Amniotic stem cell (primary cell): Measurements from ENCODE around the gene DPYSL5.
"Not testable (repeated sequence)": the region's sequence is repeated elsewhere in the genome, so short reads cannot be mapped to it uniquely, and the experiment has no call there.

Source experiments
- DNase-seq: peaks from one replicate; lab custom pipeline; 2025; lab: John Stamatoyannopoulos, UW

The DPYSL5 gene, protein sequence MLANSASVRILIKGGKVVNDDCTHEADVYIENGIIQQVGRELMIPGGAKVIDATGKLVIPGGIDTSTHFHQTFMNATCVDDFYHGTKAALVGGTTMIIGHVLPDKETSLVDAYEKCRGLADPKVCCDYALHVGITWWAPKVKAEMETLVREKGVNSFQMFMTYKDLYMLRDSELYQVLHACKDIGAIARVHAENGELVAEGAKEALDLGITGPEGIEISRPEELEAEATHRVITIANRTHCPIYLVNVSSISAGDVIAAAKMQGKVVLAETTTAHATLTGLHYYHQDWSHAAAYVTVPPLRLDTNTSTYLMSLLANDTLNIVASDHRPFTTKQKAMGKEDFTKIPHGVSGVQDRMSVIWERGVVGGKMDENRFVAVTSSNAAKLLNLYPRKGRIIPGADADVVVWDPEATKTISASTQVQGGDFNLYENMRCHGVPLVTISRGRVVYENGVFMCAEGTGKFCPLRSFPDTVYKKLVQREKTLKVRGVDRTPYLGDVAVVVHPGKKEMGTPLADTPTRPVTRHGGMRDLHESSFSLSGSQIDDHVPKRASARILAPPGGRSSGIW

GRCh38 chr2:26847655-26848335 lies at the start of gene DPYSL5:
TSS of gene DPYSL5 (plus strand) at chr2:26848132. CDS start at chr2:26898500, 50,368 bp downstream.
- no peak for DNase-seq

DNA sequence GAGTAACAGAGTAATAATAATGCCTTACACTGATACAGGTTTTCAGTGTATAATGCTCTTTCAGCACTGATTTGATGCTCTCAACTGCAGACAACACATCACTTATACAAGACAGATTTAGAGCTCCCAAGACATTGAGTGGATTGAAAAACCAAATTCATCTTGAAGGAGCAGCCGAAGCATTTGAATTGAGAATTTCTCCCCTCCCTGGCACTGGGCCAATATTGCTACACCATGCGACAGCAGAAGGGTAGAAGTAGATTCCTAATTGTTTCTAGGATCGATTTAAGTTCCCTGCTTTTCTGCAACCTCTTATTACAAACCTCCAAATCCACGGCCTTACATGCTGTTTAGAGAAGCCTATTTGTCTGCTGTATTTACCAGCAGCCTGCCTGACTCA lies 46.6 kb upstream of the DPYSL5 start:
- no peak for DNase-seq

DNA sequence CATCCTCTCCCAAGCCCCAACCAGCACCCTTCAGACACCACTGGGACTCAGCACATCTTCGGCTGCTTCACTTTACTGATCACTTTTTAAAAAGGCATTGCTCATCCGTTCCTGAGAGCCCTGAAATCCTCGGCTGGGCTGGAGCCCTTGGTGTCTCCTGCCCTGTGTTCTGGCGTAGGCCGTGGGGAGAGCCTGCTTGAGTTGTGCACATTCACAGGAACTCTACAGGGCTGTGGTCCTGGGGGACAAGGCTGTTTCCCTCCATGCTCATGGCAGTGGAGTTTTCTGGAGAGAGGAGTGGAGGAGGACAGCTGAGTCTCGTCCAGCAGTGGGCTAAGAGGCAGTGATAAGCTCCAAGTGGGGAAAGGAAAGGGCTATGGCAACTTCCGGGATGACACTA lies 46.1 kb upstream of the DPYSL5 start:
- DNase-seq = no peak

- DNase-seq = no peak
Observed at GRCh38 chr2:26805241-26805676, 42.7 kb upstream of the DPYSL5 start.

DNA sequence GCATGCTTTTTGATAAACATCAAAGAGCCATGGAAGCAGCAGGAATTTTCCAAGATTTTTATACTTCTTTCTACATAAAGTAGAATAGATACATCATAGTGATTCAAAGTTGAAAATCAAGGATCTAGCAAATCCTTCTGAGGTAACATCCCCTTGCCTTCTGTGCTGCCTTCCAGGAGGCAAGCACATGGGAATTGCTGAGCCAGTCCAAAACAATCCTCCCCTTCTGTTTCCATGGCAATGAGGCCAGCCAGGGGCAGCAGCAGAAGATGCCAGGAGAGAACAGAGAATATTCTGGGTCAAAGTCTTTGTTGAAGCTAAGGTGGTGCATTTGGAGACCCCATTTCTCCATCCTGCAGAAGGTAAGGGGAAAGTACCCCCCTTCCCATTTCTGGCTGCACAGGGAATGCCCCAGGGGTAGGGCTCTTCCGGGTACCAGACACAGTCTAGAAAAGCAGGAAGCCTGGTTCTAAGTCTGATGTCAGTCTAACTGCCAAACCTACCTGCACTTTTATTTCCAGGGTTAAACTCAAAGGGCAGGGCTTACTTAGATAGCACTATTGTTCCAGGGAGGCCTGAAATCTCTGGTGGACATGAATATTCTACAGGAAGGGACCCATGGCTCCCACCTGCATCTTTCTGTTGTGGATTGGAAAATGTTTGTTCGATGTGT lies 40.0 kb upstream of the DPYSL5 start:
- DNase-seq = no peak

DNA sequence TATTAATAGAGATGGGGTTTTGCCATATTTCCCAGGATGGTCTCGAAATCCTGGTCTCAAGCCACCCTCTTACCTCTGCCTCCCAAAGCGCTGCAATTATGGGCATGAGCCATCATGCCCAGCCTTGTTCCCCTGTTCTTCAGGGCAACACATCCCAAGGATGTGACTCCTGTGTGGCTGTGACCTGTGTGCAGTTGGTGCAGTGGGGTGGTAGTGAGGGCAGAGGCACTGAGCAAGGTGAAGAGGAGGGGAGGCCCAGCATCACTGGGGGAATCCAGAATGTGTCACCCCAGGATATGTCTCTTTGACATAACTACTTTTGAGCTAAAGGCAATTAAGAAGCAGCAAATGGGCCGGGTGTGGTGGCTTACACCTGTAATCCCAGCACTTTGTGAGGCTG lies 38.7 kb upstream of the DPYSL5 start:
- no peak for DNase-seq

GRCh38 chr2:26809876-26810577 lies 37.9 kb upstream of the DPYSL5 start:
- DNase-seq = no peak

DNA sequence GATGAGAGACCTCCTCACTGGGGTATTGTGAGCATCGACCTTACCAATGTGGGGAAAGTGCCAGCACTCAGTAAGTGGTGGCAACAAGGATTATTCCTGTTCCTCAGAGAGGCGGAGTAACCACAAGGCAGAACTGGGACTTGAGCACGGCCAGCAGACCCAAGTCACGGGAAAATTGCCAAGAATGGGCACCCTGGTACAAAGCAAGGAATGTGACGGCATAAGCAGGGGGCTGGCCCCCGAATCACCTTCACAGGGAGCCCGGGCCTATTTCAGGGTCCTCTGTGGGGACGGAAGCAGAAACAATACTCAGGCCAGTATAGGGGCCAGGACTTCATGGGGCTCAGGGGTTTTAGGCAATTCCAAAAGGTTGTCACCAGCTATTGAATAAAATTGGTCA lies 36.7 kb upstream of the DPYSL5 start:
- DNase-seq = no peak

DNA sequence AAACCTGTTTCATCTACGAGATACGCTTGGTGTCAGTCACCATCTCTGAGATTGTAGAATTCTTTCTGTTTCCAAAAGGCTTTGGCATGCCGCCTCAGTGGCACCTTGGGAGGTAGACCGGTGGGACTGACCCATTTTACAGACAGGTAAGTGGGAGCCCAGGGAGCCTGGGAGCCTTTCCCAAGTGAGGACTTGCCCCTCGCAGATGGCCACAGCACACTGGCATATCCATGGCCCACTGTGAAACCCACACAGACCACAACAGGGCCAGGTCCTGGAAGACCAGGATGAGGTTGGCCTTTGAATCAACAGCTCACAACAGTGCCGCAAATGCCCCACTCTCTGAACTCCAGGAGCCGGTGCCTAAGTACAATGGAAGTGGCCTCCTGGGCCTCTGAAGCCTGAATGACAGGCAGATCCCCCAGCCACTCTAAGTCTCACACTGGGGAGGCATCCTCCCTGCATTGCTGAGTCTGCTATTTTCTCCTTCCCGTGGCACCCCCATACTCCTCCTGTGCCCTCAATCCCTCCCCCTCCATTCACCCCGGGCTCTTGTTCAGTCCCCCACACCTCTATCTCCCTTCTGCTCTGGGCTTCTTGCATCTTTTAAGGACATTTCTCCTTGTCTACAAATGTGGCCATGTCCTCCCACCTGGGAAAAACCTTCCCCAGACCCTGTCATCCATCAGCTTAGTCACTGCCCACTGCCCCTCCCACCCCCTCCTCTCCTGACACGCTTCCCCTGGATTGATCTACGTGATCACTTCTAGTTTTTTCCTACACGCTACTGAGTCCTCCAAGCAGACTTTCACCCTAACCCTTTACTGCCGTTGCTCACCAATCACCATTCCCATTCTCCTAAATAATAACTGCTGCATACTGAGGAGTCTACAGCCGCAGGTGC lies 35.9 kb upstream of the DPYSL5 start:
- DNase-seq = no peak

DNA sequence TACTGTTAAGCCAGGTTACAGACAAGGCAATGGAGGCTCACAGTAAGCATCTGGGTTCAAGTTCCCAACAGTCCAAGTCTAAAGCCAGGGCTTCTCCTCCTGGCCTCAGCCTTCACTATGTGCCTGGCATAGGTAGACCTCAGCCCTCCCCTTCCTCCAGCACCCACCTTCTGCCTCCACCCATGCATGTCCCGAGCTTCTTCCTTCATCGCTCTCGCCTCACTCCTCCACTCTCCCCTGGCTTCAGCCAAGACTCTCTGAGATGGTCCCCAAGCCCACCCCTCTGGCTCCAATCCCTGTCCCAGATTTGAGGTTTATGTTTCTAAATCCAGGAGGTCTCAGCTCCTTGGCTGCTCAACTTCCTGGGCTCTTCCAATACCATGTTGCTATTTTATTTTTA lies 35.2 kb upstream of the DPYSL5 start:
- DNase-seq = no peak

GRCh38 chr2:26814072-26814765 lies 33.7 kb upstream of the DPYSL5 start:
- not testable (repeated sequence) for DNase-seq

DNA sequence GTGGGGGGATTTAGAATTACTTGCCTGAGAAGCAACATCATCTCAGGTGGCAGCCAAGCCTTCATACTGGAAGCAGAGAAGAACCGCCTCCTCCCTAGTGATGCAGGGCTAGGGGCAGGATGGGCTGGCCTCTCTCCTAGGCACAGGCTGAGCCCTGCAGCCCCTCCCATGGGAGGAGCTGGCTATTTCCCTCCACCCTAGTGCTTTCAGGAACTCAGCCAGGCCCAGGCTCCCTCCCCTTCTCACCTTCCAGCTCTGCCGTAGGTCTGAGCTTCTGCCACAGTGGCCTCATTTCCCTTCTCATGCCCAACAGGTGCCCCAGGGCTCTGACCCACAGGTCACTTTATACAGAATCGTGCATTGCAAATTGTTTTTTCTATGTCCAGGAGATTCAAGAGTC lies 31.0 kb upstream of the DPYSL5 start:
- no peak for DNase-seq

DNA sequence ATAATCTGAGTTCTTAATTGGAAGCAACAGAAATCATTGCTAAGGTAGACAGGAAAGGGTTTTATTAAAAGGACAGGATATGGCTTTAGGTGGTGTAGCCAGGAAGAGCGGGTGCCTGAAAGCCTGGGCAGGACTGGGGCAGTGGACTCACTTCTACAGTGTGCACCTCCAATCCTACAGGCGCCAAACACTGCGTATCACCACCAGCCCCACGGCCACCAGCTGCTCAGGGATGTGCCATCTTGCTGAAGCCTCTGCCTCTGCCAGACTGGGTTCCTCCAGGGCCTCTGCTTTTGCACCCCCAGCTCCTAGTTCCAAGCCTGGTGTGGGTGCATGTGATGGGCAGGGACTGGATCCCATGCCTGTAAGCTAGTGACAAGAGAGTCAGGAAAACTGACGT lies 29.7 kb upstream of the DPYSL5 start:
- DNase-seq = no peak

DNA sequence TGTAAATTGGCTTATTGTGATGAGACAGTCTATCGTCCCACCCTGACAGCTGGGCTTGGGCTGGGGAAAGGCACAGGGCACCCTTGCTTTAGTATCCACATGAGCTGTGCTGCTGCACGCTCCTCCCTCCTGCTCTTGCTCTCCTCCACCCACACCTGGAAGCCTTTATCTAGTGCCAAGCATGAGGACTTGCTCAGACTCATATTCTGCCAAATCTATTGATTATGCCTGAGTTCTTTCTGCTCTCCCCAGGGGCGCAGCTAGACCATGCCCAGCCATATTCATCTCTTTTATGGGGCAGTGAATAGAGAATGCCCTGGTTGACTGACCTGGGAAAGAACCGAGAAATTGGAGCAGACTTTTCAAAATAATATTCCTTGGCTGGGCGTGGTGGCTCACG lies 29.0 kb upstream of the DPYSL5 start:
- no peak for DNase-seq

GRCh38 chr2:26820932-26821331 lies 27.0 kb upstream of the DPYSL5 start:
- no peak for DNase-seq

- DNase-seq = no peak
Observed at GRCh38 chr2:26822877-26823276, 25.1 kb upstream of the DPYSL5 start.

GRCh38 chr2:26838121-26838906 lies 9.6 kb upstream of the DPYSL5 start:
- DNase-seq = no peak

- DNase-seq = no peak
Observed at GRCh38 chr2:26840937-26841610, 6.9 kb upstream of the DPYSL5 start.

- DNase-seq = no peak
Observed at GRCh38 chr2:26843041-26843440, 4.9 kb upstream of the DPYSL5 start.
